ENCODE results near the gene RUNX2.
A peak's percentile ranks its signal among the peaks of the same experiment; 100 is the strongest.

RUNX2 gene

GRCh38 chr6:45433533-45434380 lies 105.6 kb downstream of the RUNX2 start:
- DNase-seq (ENCODE audit: low spot score) = no peak

- DNase-seq (ENCODE audit: low spot score) = no peak
These were observed 106.2 kb downstream of the RUNX2 start for GRCh38 chr6:45434381-45434700.

GRCh38 chr6:45436544-45437438 lies 108.7 kb downstream of the RUNX2 start:
- no peak for DNase-seq (ENCODE audit: low spot score)

GRCh38 chr6:45437439-45437815 lies 109.3 kb downstream of the RUNX2 start:
- DNase-seq (ENCODE audit: low spot score) = no peak

- no peak for DNase-seq (ENCODE audit: low spot score)
These were observed 110.0 kb downstream of the RUNX2 start for GRCh38 chr6:45438151-45438550.

GRCh38 chr6:45438849-45439406 lies 110.8 kb downstream of the RUNX2 start:
- DNase-seq (ENCODE audit: low spot score) = no peak

- DNase-seq (ENCODE audit: low spot score) = no peak
These were observed 111.3 kb downstream of the RUNX2 start for GRCh38 chr6:45439459-45439858.

- no peak for DNase-seq (ENCODE audit: low spot score)
These were observed 111.8 kb downstream of the RUNX2 start for GRCh38 chr6:45439861-45440388.

GRCh38 chr6:45441851-45442453 lies 113.8 kb downstream of the RUNX2 start:
- DNase-seq (ENCODE audit: low spot score) = no peak

GRCh38 chr6:45442716-45443115 lies 114.6 kb downstream of the RUNX2 start:
- no peak for DNase-seq (ENCODE audit: low spot score)

GRCh38 chr6:45445364-45445748 lies 117.2 kb downstream of the RUNX2 start:
- DNase-seq (ENCODE audit: low spot score) = no peak

- DNase-seq (ENCODE audit: low spot score) = peak; percentile 44
These were observed 117.8 kb downstream of the RUNX2 start for GRCh38 chr6:45445749-45446549.

GRCh38 chr6:45447005-45447404 lies 118.9 kb downstream of the RUNX2 start:
- DNase-seq (ENCODE audit: low spot score) = no peak

GRCh38 chr6:45447716-45448115 lies 119.6 kb downstream of the RUNX2 start:
- no peak for DNase-seq (ENCODE audit: low spot score)

GRCh38 chr6:45448417-45449389 lies 120.6 kb downstream of the RUNX2 start:
- DNase-seq (ENCODE audit: low spot score) = no peak

GRCh38 chr6:45450132-45450531 lies 122.0 kb downstream of the RUNX2 start:
- DNase-seq (ENCODE audit: low spot score) = no peak

- no peak for DNase-seq (ENCODE audit: low spot score)
These were observed 122.7 kb downstream of the RUNX2 start for GRCh38 chr6:45450831-45451230.

- no peak for DNase-seq (ENCODE audit: low spot score)
These were observed 126.1 kb downstream of the RUNX2 start for GRCh38 chr6:45454008-45454911.

- DNase-seq (ENCODE audit: low spot score) = no peak
These were observed 127.3 kb downstream of the RUNX2 start for GRCh38 chr6:45455408-45455807.
